MCF 10A (cell line): ENCODE results near the gene SNAPIN. TPM values are rescaled to one million over a fixed set of nuclear protein-coding genes. Genes with fewer than 3 reads are reported as not detected.
"Not testable (repeated sequence)": the region's sequence is repeated elsewhere in the genome, so short reads cannot be mapped to it uniquely, and the experiment has no call there.

Source experiments
- BruUV-seq: library from RNA; stranded (reverse); fragments of 400-500 nt; replicated peaks from 2 replicates; lab custom pipeline; 2021; lab: Mats Ljungman, UMichigan
- CTCF ChIA-PET: fragments of 300-600 bp; sonication (Branson Sonifier 250); formaldehyde crosslinking; extraction: SDS; loops from one replicate; lab custom pipeline; 2021; ENCODE audit warnings: antibody characterized with exemption, inconsistent platforms; lab: Yijun Ruan, JAX
- POLR2A ChIA-PET: fragments of 300-600, 350-650 bp; sonication (Branson Sonifier 250); formaldehyde crosslinking; extraction: SDS; loops from one replicate; lab custom pipeline; 2020; ENCODE audit warnings: antibody characterized with exemption, inconsistent platforms; lab: Yijun Ruan, JAX
- DNase-seq: peaks from one replicate; pipeline ENCODE4 v3.0.0-alpha.2; 2018; ENCODE audit not compliant: unreplicated experiment
- H3K27ac Mint-ChIP-seq: one replicate; pipeline ENCODE4 v1.8.0; 2022; ENCODE audit warnings: mild to moderate bottlenecking, low read depth, mixed read lengths; ENCODE audit not compliant: unreplicated experiment
- H3K27me3 Mint-ChIP-seq: one replicate; pipeline ENCODE4 v1.8.0; 2022; ENCODE audit warnings: mixed read lengths; ENCODE audit not compliant: insufficient read depth, unreplicated experiment
- H3K36me3 Mint-ChIP-seq: one replicate; pipeline ENCODE4 v1.8.0; 2022; ENCODE audit warnings: mild to moderate bottlenecking, moderate library complexity, mixed read lengths; ENCODE audit not compliant: insufficient read depth, unreplicated experiment
- H3K4me1 Mint-ChIP-seq: one replicate; pipeline ENCODE4 v1.8.0; 2022; ENCODE audit warnings: mixed read lengths; ENCODE audit not compliant: insufficient read depth, unreplicated experiment
- H3K4me3 Mint-ChIP-seq: one replicate; pipeline ENCODE4 v1.8.0; 2022; ENCODE audit warnings: mild to moderate bottlenecking, moderate library complexity, mixed read lengths; ENCODE audit not compliant: unreplicated experiment
- H3K9me3 Mint-ChIP-seq: one replicate; pipeline ENCODE4 v1.8.0; 2022; ENCODE audit warnings: mixed read lengths; ENCODE audit not compliant: unreplicated experiment
- CTCF ChIP-seq: fragments of 200-600 bp; IDR thresholded peaks from one replicate; pipeline ENCODE4 v1.8.0; 2022; ENCODE audit warnings: antibody characterized with exemption, mild to moderate bottlenecking; ENCODE audit not compliant: unreplicated experiment
- intact Hi-C: fragments of 100-400 bp; cut with micrococcal nuclease; formaldehyde crosslinking; loops from 2 replicates; pipeline ENCODE4 v1.14.1; 2022
- total RNA-seq: library from RNA; stranded (reverse); gene quantifications from 2 replicates; pipeline ENCODE4 v1.2.3, GENCODE V29; 2022

Gene SNAPIN
- total RNA-seq, 1 experiment from 2014 or later = 63.7 TPM

DNA sequence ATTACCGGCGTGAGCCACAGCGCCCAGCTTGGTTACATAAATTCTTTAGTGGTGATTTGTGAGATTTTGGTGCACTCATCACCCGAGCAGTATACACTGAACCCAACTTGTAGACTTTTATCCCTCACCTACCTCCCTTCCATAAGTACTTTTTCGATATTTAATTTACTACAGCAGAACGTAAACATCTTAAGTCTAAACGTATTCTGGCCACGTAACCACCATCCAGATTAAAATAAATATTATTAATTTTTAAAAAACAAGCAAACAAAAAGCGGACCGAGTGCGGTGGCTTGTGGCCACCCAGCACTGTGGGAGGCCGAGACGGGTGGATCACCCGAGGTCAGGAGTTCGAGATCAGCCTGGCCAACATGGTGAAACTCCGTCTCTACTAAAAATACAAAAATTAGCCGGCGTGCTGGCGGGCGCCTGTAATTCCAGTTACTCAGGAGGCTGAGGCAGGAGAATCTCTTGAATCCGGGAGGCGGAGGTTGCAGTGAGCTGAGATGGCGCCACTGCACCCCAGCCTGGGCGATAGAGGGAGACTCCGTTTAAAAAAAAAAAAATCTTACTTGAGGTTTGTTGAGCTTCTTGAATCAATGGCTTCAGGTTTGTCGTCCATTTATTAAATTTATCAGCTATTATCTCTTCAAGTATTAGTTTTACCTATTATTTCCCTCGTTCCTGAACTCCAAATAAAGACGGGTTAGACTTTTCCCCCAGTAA, 13.3 kb downstream of the SNAPIN start:
- H3K9me3 Mint-ChIP-seq, BruUV-seq, H3K4me1 Mint-ChIP-seq, H3K27me3 Mint-ChIP-seq, DNase-seq, H3K27ac Mint-ChIP-seq, H3K36me3 Mint-ChIP-seq, H3K4me3 Mint-ChIP-seq: not testable (repeated sequence)
- peak; percentile 7 for TF ChIP-seq CTCF
- ChIA-PET POLR2A (interaction anchor here (0.6 to 8.0 kb wide), 43 partner anchors 10 to 320 kb away, joined by 3 to 80 read pairs (median 5); partner anchors contain the start of genes CHTOP, CREB3L4, DENND4B and INTS3), CTCF (interaction anchor here (0.6 to 14.1 kb wide), 21 partner anchors 12 to 950 kb away, joined by 3 to 273 read pairs (median 3); no protein-coding TSS in a partner anchor)
- intact Hi-C loops = loop anchor here (1.0 to 5.0 kb wide), 8 partner anchors 37 to 160 kb away; partner anchors contain the start of genes CHTOP, INTS3 and S100A13

DNA sequence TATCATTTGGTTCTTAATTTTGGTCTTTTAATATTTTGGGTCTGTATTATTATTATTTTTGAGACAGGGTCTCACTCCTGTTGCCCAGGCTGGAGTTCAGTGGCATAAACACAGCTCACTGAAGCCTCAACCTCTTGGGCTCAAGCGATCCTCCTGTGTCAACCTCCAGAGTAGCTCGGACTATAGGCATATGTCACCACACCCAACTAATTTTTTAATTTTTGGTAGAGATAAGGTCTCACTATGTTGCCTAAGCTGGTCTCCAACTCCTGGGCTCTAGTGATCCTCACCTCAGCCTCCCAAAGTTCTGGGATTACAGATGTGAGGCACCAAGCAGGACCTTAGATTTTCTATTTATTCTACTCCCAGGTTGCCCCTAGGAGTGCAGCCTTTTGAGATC, 15.0 kb downstream of the SNAPIN start:
- Mint-ChIP-seq H3K4me3 (no peak overlapping the region), H3K27me3 (peaks cover 6% of the 10 kb centered on the region)
- CTCF ChIA-PET = interaction anchor here (0.6 to 14.1 kb wide), 8 partner anchors 35 to 325 kb away, joined by 3 to 273 read pairs (median 4); partner anchors contain the start of gene RAB13

GRCh38 chr1:153677718-153678518, 19.4 kb downstream of the SNAPIN start:
- H3K27ac Mint-ChIP-seq = no peak overlapping the region
- ChIA-PET CTCF (interaction anchor here (0.5 to 14.1 kb wide), 43 partner anchors 10 to 325 kb away, joined by 3 to 273 read pairs (median 4); partner anchors contain the start of genes RAB13, S100A1, S100A13 and SNAPIN), POLR2A (interaction anchor here (0.5 to 1.1 kb wide), 5 partner anchors 8 to 308 kb away, joined by 3 to 4 read pairs (median 3); no protein-coding TSS in a partner anchor)
- H3K4me3 Mint-ChIP-seq = peak overlapping the region; percentile 73
- peak; percentile 66 for DNase-seq
- peaks cover 41% of the 10 kb centered on the region for H3K27me3 Mint-ChIP-seq
- no peaks in the 10 kb centered on the region for H3K36me3 Mint-ChIP-seq
- intact Hi-C loops = loop anchor here (1.0 kb wide), 2 partner anchors 71 to 308 kb away; partner anchors contain the start of gene RAB13
- TF ChIP-seq CTCF = peak; percentile 98
- peaks cover 7% of the 10 kb centered on the region for H3K4me1 Mint-ChIP-seq
- BruUV-seq = no TSS peak
- no peaks in the 10 kb centered on the region for H3K9me3 Mint-ChIP-seq

More for the DNA sequence above, 15.0 kb downstream of the SNAPIN start:
- H3K36me3 Mint-ChIP-seq = no peaks in the 10 kb centered on the region
- TF ChIP-seq CTCF = no peak
- intact Hi-C loops = loop anchor here (5.0 kb wide), 2 partner anchors 54 to 141 kb away; partner anchors contain the start of gene INTS3
- no peak for DNase-seq
- H3K27ac Mint-ChIP-seq = no peak overlapping the region
- no TSS peak for BruUV-seq
- POLR2A ChIA-PET = interaction anchor here (0.6 to 6.8 kb wide), 6 partner anchors 24 to 317 kb away, joined by 3 to 80 read pairs (median 8); partner anchors contain the start of genes CHTOP, INTS3, RAB13 and RPS27
- H3K9me3 Mint-ChIP-seq = no peaks in the 10 kb centered on the region
- H3K4me1 Mint-ChIP-seq = peaks cover 4% of the 10 kb centered on the region
